ENCODE measurements around the gene SUMF1.

Gene SUMF1

DNA sequence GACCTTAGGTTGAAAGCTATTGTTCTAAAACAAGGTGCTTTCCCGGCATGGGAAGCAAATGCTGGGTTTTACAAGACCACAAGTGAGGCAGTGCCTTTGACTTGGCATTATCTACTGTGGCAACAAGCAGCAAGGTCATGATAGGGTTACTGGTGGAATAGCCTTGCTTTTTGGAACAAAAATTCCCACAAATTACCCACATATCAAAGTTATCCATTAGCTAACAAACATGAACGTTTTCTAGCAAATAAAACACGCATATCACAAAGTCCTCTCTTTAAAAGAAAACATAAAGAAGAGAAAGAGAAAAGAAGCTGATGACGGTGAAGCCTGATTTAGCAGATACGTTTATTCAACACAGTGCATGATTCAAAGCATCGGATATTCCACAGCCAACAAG, 106.3 kb downstream of the SUMF1 start:
- Histone ChIP-seq H3K9me3 (no peaks in the 10 kb centered on the region), H3K27ac (no peak overlapping the region), H3K27me3 (no peaks in the 10 kb centered on the region), H3K4me3 (no peak overlapping the region), H3K4me1 (peaks cover 0 to 18% (median 2%) of the 10 kb centered on the region in 4 donors), H3K36me3 (peaks cover 0 to 9% (median 4%) of the 10 kb centered on the region in 3 donors)
- no peak for DNase-seq
- TF ChIP-seq, protein P1, sequence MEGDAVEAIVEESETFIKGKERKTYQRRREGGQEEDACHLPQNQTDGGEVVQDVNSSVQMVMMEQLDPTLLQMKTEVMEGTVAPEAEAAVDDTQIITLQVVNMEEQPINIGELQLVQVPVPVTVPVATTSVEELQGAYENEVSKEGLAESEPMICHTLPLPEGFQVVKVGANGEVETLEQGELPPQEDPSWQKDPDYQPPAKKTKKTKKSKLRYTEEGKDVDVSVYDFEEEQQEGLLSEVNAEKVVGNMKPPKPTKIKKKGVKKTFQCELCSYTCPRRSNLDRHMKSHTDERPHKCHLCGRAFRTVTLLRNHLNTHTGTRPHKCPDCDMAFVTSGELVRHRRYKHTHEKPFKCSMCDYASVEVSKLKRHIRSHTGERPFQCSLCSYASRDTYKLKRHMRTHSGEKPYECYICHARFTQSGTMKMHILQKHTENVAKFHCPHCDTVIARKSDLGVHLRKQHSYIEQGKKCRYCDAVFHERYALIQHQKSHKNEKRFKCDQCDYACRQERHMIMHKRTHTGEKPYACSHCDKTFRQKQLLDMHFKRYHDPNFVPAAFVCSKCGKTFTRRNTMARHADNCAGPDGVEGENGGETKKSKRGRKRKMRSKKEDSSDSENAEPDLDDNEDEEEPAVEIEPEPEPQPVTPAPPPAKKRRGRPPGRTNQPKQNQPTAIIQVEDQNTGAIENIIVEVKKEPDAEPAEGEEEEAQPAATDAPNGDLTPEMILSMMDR (IDR thresholded peaks at IDR 0.05) = no peak
- intact Hi-C loops (cut with DNase I; ENCODE audit: low total_unique reads) = no loop called here

DNA sequence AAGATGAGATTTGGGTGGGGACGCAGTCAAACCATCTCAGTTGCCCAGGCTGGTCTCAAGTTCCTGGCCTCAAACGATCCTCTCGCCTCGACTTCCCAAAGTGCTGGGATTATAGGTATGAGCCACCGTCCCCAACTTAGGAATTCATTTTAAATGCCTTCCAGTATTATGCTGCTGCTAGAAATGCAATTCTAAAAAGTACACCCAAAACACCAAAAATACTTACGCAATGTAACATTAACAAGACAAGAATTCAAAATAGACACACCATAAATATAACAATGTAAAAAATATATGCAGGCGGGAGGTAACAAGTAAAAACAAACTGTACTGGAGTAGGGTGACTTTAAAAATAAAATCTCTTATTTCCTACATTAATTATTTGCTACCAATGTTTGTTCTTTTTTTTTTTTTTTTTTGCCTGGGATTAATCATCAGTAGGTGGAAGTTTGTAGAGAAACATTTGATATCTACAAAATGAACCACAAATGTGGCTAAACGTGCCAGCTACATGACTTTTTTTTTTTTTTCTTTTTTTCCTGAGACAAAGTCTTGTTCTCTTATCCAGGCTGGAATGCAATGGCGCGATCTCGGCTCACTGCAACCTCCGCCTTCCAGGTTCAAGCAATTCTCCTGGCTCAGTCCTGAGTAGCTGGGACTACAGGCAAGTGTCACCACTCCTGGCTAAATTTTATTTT, 107.1 kb downstream of the SUMF1 start:
- Histone ChIP-seq H3K4me3 (no peak overlapping the region), H3K9me3 (no peaks in the 10 kb centered on the region), H3K4me1 (peaks cover 0 to 22% (median 2%) of the 10 kb centered on the region in 4 donors), H3K36me3 (peaks cover 0 to 9% (median 4%) of the 10 kb centered on the region in 3 donors), H3K27ac (no peak overlapping the region), H3K27me3 (no peaks in the 10 kb centered on the region)
- TF ChIP-seq, protein P1 (IDR thresholded peaks at IDR 0.05) = no peak
- intact Hi-C loops (cut with DNase I; ENCODE audit: low total_unique reads) = loop anchor here (5.0 to 10.0 kb wide), 2 partner anchors 52 to 115 kb away; no protein-coding TSS in a partner anchor
- DNase-seq = no peak

DNA sequence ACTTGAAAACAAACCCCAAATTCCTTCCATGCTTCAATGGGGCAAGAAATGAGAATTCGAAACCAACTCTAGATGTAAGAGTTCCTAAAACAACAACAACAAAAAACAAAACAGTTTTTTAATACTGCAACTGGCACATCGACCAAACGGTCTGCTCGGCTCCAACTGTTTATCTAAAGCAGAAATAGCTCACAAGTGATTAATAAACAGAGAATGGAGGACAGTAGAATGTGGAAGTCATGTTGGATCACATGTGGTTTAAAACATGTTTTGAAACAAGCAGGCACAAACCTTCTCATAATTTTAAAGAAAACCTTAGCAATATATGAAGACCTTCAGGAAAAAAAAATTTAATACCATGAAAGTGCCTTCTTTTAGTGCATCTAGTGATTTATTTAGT, 108.8 kb downstream of the SUMF1 start:
- H3K4me3 ChIP-seq = no peak overlapping the region
- TF ChIP-seq, protein P1 (IDR thresholded peaks at IDR 0.05) = no peak
- H3K36me3 ChIP-seq = peaks cover 0 to 9% (median 4%) of the 10 kb centered on the region in 3 donors
- intact Hi-C loops (cut with DNase I; ENCODE audit: low total_unique reads) = loop anchor here (5.0 to 10.0 kb wide), 2 partner anchors 54 to 117 kb away; no protein-coding TSS in a partner anchor
- H3K27ac ChIP-seq = no peak overlapping the region
- no peak for DNase-seq
- H3K9me3 ChIP-seq = no peaks in the 10 kb centered on the region
- peaks cover 0 to 22% (median 2%) of the 10 kb centered on the region in 4 donors for H3K4me1 ChIP-seq
- H3K27me3 ChIP-seq = no peaks in the 10 kb centered on the region

DNA sequence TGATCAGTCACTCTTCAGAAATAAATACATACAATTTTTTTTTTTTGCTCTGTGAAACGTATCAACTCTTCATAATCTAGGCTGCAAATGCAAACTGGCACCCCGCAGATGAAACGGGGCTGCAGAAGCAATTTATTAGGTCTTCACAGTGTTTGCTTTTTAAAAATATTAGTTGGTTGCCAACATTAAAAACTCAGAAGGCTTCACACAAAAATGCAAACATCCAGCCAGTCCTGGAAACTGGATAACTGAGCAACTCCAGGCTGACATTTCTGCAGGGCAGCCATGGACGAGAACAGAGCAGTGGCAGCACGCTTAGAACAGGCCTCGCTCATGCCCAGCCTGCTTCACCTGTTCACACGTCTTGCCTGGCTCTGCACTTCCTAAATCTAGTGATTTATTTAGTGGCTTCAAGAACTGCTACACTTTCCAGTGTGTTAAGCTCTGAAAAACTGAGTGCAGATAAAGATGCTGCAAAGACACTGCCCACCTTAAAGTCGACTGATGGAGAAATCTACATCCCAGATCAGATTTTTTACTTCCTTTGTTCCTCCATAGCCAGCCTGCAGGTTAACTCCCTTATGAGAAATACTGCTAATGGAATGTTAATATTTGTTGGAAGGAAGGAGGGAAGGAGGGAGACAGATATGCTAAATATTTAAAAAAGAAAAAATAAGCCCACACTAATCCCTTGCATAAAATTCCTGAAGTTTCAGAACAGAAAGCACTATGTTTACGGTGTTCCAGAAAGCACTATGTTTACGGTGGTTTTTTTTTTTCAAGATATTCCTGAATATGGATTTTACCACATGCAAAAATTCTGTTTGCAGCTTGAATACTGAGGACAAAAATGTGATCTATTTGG, 110.3 kb downstream of the SUMF1 start:
- TF ChIP-seq, protein P1 (IDR thresholded peaks at IDR 0.05) = no peak
- intact Hi-C loops (cut with DNase I; ENCODE audit: low total_unique reads) = loop anchor here (5.0 to 10.0 kb wide), 2 partner anchors 56 to 118 kb away; no protein-coding TSS in a partner anchor

DNA sequence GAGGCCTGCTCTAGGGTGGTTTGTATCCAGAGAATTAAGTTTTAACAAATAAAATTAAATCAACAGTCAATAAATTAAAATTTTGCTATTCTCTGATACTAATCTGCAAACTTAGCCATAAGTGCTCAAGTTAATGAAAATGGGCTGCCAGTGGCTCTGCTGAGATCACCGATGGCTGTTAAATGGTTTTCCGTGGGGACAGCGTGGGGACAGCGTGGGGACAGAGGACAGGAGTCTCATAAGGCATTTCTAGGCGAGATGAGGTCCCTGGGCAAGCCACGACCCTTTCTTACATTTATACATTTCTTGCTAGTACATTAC, 110.9 kb downstream of the SUMF1 start:
- intact Hi-C loops (cut with DNase I; ENCODE audit: low total_unique reads) = loop anchor here (5.0 to 10.0 kb wide), 2 partner anchors 56 to 119 kb away; no protein-coding TSS in a partner anchor

More for the DNA sequence above, 110.3 kb downstream of the SUMF1 start:
- Histone ChIP-seq H3K9me3 (no peaks in the 10 kb centered on the region), H3K4me1 (peaks cover 0 to 25% (median 2%) of the 10 kb centered on the region in 4 donors), H3K4me3 (no peak overlapping the region), H3K27me3 (no peaks in the 10 kb centered on the region), H3K27ac (peak overlapping the region in 1 of 2 donors; percentile 36), H3K36me3 (peaks cover 0 to 4% (median 2%) of the 10 kb centered on the region in 3 donors)
- no peak for DNase-seq

More for the DNA sequence above, 110.9 kb downstream of the SUMF1 start:
- TF ChIP-seq, protein P1 (IDR thresholded peaks at IDR 0.05) = no peak
- Histone ChIP-seq H3K27me3 (no peaks in the 10 kb centered on the region), H3K9me3 (no peaks in the 10 kb centered on the region), H3K36me3 (no peaks in the 10 kb centered on the region), H3K27ac (peak overlapping the region in 1 of 2 donors; percentile 36), H3K4me1 (peaks cover 0 to 31% (median 2%) of the 10 kb centered on the region in 4 donors), H3K4me3 (no peak overlapping the region)
- no peak for DNase-seq
